Activated CD8-positive, alpha-beta memory T cell treated with anti-CD3 and anti-CD28 coated beads for 36 hours (primary cell): ENCODE measurements around the gene RAD51B. TPM values are rescaled to one million over a fixed set of nuclear protein-coding genes. Genes with fewer than 3 reads are reported as not detected.

Source experiments
- CTCF ChIA-PET: fragments of 350-600 bp; sonication (Branson Sonifier 250); formaldehyde crosslinking; loops from one replicate; lab custom pipeline; 2021; ENCODE audit warnings: antibody characterized with exemption; lab: Charles Lee
- POLR2A ChIA-PET: fragments of 350-600 bp; sonication (Branson Sonifier 250); formaldehyde crosslinking; loops from one replicate; lab custom pipeline; 2021; ENCODE audit warnings: antibody characterized with exemption; lab: Charles Lee
- total RNA-seq, 2 experiments: library from RNA; stranded (reverse); gene quantifications; one replicate each; pipeline ENCODE4 v1.2.3, GENCODE V29; 2021

RAD51B gene
- total RNA-seq, 2 experiments from 2014 or later: 25.0 to 26.0 TPM

DNA sequence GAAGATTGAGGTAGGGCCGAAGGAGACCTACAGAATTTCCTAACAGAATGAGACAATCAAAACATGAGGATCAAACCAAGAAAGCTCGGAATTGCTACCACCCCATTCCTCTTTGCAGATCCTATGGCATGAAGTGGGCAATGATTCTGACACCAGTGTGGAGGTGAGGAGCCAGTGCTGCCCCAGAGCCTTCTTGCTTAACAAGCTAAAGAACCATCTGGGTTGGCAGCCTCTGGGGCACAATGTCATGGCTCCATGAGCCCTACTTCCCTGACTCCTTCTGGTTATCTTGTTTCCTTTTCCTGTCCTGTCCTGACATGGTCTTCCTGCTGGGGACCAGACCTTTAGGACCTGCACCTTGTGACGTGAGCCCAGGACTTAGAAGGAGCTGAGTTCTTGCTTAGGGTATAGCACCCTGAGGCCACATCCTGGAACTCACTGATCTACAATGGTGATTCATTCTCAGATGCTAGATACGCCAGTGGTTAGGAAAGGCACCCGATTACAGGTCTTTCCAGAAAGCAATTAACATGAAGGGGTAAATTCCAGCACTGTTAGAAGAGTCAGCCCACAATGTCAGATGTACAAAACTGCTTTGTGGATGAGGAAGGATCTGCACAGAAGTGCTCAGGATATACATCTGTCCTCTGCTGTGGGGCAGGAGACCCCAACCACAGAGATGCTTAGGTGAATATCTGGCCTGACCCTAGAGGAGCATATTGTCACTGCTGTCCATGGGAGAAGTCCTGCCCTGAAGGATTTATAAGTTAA, 649.0 kb downstream of the RAD51B start:
- ChIA-PET POLR2A (interaction anchor here (0.5 kb wide), 1 partner anchor 167 kb away, joined by 14 read pairs; no protein-coding TSS in a partner anchor), CTCF (interaction anchor here (1.5 kb wide), 1 partner anchor 250 kb away, joined by 4 read pairs; no protein-coding TSS in a partner anchor)

DNA sequence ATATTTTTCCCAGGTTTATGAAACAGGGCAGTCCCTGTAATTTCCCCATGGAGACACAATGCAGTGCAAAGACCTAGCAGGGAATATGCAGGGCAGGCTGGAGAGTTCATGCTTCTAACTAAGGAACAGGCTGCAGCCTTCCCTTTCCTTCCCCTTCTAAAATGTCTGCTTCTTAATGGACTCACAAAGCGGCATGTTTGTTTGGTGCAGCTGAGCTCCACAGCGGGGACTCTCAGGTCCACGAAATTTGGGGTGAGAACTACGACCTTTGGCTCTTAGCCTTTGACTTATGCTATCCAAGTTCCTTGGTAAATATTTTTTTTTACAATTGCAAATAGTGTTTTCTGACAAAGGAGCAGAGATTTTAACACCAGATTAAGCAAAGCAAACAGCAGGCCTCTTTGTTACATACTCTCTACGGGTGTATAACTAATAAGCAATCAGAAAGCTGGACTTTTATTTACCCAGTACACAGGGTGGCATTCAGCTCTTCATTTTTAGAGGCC, 649.7 kb downstream of the RAD51B start:
- CTCF ChIA-PET: interaction anchor here (1.5 kb wide), 1 partner anchor 250 kb away, joined by 4 read pairs; no protein-coding TSS in a partner anchor
- POLR2A ChIA-PET: no interaction called here

DNA sequence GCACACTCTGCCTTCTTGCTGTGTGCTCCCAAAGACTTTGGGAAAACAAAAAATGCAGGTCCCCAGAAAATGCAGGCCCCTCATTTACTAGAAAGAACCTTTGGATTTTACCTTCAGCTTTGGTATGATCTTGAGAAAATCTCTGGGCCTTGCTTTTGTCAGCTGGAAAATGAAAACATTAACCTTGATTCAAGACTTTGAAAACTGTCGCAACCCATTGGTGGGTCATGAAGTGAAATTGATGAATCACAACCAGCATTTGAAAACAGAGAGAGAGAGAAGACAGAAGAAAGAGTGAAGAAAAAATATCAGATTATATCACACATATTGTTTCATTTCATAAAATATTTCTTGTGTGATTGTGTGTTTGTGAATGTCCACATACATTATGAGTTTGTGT, 650.8 kb downstream of the RAD51B start:
- CTCF ChIA-PET: no interaction called here

DNA sequence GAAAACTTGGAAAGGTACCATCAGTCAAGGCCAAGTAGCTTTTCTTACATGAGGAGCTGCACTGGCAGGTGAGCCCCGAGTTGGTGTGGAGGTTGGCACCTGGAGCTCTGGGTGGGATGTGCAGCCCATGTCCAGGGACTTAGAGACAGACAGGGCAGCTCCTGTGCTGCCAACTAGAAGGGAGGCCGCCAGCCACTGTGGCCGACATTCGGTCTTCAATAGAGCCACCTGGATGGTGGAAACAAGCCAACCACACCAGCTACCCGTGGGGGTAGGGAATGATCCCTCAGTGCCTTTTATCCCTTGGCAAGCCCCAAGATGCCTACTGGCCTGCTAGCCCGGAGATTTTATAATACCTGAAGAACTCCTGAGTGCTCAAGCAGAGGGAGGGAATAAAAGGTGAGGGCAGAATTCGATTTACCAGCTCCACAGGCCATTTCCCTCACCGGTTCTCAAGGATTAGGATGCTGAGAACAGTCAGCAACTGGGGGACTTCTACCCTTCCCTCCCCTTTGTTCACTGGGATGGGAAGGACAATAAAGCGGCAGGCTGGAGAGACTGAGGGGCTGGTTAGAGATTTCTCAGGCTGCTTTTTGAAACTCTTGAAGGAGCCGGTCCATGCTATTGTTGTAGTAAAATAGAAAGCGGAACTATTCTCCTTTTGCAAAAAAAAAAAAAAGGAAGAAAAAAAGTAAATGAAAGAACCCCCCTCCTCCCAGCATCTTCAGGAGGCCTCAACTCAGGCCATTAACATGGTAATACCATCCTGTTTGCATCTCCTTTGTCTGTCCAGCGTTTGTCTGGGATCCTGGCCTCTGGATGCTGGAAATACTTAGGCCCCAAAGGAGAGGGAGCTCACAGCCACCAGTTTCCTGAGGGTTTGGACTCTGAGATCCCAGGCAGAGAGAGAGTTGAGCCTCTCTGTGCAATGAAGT, 651.7 kb downstream of the RAD51B start:
- CTCF ChIA-PET: no interaction called here

More for the DNA sequence above, 650.8 kb downstream of the RAD51B start:
- POLR2A ChIA-PET: no interaction called here

GRCh38 chr14:68471964-68472508, 652.5 kb downstream of the RAD51B start:
- POLR2A ChIA-PET: no interaction called here
- CTCF ChIA-PET: no interaction called here

More for the DNA sequence above, 651.7 kb downstream of the RAD51B start:
- POLR2A ChIA-PET: no interaction called here

- ChIA-PET CTCF (no interaction called here), POLR2A (no interaction called here)
These were observed 653.5 kb downstream of the RAD51B start for GRCh38 chr14:68473069-68473468.

- POLR2A ChIA-PET: no interaction called here
These were observed 654.2 kb downstream of the RAD51B start for GRCh38 chr14:68473794-68474193.

DNA sequence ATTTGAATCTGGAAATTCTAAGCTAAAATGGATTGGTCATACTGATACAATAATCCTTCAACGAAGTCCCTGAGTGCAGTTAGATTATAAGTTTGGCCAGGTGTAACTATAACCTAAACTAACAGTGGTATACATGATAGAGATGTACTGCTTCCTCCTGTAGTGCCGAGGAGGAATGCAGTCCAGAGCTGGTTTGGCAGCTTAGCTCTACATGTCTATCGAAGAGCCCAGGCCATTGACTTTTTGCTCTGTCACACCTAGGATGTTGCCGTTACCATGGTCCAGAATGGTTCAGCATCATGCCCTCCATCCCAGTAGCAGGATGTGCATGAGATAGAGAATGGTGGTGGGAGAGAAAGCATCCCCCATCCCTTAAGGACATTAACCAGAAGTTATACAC, 655.2 kb downstream of the RAD51B start:
- POLR2A ChIA-PET: no interaction called here
- CTCF ChIA-PET: interaction anchor here (0.5 kb wide), 1 partner anchor 376 kb away, joined by 3 read pairs; no protein-coding TSS in a partner anchor

More at GRCh38 chr14:68473794-68474193, 654.2 kb downstream of the RAD51B start:
- CTCF ChIA-PET: no interaction called here

DNA sequence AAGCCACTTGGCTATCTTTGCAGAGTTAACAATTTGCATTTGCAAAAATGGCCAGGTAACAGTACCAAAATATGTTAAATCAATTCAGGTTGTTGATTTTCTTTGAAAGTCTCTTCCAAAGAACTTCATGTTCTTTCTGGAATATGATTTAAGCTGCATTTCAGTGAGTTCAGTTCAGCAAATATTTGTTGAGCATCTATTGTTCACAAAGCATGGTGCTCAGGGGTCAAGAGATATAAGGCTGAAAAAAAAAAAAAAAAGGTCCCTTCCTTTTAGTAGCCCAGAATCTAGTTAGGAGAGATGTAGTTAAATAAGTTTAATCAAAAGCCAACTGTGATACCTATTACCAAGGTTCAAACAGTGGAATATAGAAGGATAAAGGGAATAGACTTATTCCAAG, 656.2 kb downstream of the RAD51B start:
- CTCF ChIA-PET: no interaction called here
- POLR2A ChIA-PET: no interaction called here

DNA sequence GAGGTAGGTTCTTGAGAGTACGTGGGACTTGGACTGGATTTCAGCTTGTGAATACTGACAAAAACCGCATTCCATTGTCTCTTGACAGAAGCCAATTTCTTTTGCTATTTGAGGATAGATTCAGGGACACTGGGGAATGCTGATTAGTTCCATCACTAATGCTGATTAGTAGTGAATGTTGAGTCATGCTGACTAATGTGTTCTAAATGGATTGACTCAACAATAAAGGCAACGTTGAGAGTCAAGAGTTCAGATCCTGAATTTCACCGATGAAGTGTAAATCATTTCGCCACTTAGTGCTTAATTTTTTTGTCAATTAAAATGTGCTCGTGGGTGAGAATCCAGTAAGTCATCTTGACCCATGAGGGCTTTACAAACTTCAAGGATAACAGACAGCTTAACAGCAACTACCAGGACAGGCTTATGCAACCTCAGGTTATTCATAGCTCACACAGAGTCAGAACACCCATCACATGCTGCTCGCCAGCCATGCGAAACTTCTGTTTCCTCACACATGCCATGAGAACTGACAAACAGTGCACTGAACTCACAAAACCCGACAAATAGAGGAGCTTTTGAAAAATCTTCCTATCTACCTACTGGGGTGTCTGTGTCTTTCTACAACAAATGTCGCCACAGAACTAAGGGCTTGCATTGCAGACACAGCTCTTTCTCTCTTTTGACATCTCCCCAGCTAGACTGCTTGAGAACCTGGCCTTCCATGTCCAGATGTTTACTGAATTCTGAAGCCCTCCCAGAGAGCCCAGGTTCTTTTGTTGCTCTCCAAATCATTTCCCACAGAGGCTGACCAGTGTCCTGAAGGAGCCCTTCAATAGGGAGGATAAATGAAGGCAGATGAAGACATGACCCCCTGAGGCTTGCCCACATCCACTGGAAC, 656.9 kb downstream of the RAD51B start:
- POLR2A ChIA-PET: interaction anchor here (0.6 kb wide), 1 partner anchor 367 kb away, joined by 5 read pairs; no protein-coding TSS in a partner anchor
- CTCF ChIA-PET: no interaction called here

DNA sequence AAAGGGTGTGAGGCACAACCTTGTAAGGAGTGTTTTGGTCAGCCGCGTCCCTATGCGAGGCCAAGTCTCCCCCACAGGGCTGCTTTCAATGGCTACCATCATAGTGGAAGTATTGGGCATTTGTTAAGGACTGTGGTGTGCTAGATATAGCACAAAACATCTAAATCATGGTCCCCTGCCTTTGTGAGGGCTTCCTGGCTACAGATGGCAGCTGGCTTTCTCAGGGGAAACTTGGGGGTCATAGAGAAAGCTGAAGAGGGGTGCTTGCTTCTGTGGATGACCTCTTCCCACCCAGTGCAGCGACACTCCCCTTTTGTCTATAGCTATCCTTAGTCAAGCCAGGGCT, 657.5 kb downstream of the RAD51B start:
- ChIA-PET POLR2A (interaction anchor here (0.6 kb wide), 1 partner anchor 367 kb away, joined by 5 read pairs; no protein-coding TSS in a partner anchor), CTCF (interaction anchor here (0.6 kb wide), 1 partner anchor 19 kb away, joined by 3 read pairs; no protein-coding TSS in a partner anchor)

DNA sequence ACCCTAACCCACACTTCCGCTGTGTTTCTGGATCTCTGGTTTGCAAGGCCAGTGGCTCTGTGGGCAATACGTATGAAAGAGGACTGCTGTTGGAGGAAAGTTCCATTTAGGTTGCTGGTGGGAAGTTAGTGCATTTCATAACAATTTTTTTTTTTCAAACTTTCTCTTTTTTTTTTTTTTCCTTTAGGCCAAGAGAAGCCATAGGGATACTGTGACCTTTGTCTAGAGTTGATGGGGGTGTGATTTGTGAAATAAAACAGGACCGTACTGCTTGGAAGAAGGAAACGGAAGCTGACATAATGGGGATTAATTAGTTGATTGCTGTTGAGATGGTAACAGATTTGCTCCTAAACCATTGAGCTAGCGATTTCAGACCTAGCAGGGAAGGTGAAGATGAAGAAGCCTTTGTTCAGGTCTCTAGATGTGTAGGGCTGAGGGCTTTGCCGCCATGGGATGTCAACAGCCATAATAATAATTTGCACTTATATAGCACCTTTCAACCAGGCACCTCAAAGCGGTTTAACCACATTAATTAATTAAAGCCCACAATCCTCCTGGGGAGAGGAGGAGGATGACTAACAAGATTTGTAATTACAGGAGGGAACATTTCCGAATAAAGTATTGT, 658.0 kb downstream of the RAD51B start:
- ChIA-PET POLR2A (no interaction called here), CTCF (interaction anchor here (0.6 kb wide), 1 partner anchor 20 kb away, joined by 3 read pairs; no protein-coding TSS in a partner anchor)

- POLR2A ChIA-PET: no interaction called here
- CTCF ChIA-PET: no interaction called here
These were observed 659.7 kb downstream of the RAD51B start for GRCh38 chr14:68479247-68479646.

DNA sequence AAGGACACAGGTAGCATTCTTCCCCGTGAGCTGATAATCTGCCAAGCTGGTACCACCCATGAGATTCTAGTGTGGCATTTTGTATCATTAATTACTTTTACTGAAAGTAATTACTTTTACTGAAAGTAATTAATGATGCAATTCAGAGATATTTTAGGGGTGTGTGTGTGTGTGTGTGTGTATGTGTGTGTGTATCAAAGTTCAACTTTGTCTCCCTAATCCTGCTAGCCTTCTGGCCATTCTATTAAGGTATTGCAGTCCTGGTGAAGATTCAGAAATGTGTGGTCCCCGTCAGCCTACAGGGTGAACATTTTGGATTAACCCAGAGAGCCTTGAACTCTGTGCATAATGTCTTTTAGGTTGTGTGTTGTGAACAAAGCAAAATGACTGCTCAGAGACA, 662.4 kb downstream of the RAD51B start:
- POLR2A ChIA-PET: no interaction called here

DNA sequence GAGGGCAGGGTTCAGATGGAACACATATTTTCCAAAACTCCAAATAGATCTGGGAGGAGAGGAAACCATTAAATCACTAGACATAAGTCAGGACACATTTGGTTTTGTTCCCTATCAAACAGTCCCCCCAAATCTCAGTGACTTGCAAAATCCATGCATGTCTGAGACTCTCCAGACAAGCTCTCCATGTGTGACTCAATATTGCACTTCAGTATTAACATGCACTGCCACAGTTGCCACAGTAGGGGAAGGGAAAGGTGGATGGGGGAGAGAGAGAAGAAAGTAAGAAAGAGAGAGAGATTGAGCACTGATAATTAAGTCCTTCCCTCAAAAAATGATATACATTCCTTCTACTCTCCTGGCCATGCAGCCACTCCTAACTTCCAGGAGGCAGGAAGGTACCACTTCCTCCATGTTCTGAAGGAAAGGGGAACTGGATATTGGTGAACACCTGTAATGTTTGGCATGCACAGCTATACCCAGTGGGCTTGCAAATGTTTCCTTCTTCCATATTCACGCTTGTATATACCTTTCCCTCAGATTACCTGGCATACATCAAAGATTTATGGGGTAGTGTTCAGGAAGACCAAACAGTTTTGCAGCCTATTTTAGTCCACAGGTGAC, 663.3 kb downstream of the RAD51B start:
- ChIA-PET CTCF (no interaction called here), POLR2A (no interaction called here)

More for the DNA sequence above, 662.4 kb downstream of the RAD51B start:
- CTCF ChIA-PET: no interaction called here

DNA sequence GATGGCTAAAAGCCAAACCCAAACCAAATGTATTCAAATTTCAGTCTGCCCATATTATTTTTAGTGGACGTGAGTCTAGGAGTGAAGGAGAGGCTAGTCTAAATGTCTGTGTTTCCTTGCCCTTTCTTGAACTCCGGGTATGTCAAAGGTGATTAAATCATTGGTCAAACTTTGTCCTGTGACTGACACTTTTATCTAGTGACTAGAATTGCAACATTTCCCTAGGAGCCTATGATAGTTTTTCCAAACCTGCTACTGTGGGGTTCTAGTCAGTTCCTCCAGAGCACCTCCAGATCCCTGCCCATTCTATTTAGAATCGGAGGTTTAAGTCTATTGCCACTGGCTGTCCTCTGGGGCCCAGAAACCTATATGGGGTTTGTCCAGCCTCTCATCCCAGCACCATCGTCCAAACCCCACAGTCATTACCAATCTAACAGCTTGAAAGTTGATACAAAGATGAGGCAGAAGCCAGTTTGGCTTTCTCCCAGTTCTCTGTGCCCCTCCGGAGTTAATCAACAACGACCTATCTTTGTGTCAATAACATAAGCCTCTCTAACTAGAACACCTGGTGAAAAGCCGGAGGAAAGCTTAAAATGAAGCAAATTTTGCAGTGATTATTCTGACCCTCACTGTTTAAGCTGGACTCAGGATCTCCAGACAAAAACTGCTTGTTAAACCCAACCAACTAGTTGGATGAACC, 666.6 kb downstream of the RAD51B start:
- POLR2A ChIA-PET: no interaction called here
- CTCF ChIA-PET: no interaction called here

DNA sequence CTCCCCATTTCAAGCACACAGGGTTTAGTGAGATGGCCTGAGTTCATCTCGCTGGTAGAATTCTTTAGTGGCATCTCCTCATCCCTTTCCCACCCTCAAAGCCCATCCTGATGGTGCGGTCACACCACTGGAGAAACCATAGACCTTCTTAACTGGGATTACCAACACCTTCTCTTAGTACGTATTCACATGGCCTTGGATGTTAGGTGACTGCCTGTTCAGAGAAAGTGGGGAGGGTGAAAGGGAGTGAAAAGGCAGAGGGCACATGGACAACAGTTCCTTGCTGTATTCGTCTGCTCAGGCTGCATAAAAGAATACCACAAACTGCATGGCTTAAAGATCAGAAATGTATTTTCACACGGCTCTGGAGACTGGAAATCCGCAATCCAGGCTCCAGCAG, 667.2 kb downstream of the RAD51B start:
- CTCF ChIA-PET: no interaction called here
- POLR2A ChIA-PET: no interaction called here
